Measurements from ENCODE around the gene FARP1.
"Not testable (repeated sequence)": the region's sequence is repeated elsewhere in the genome, so short reads cannot be mapped to it uniquely, and the experiment has no call there.

FARP1 gene

DNA sequence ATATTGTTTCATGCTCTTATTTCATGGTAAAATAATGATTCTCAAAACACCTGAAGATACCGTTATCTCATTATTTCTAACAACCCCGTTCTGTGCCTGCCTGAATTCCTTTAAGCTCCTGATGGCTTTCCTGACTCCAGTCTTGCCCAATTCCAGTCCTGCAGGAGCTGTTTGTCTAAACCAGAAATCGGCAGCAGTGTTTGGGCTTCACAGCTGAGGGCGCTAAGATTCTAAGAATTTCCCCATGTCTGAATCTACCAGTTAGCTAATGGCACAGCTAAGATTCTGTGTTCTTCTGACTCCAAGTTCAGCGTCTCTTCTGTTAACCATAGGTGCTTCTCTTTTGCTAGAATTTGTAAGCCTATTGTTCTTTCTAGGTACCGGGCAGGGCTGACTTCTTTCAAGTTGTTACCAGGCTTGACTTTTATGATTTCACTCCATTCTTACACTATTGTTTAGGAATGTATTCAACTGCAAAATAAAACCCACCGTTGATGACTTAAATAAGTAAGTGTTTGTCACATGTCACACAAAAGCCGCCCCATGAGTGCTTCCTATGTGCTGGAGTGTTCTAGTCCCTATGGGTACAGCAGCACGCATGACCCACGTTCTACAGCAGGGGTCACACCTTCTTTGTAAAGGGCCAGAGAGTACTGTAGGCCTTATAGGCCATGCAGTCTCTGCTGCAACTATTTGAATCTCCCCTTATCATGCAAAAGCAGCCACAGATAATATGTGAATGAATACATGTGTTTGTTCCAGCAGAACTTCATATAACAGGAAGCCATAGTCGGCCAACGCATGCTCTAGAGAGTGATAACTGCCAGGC lies 202.4 kb downstream of the FARP1 start:
- no peak for DNase-seq

DNA sequence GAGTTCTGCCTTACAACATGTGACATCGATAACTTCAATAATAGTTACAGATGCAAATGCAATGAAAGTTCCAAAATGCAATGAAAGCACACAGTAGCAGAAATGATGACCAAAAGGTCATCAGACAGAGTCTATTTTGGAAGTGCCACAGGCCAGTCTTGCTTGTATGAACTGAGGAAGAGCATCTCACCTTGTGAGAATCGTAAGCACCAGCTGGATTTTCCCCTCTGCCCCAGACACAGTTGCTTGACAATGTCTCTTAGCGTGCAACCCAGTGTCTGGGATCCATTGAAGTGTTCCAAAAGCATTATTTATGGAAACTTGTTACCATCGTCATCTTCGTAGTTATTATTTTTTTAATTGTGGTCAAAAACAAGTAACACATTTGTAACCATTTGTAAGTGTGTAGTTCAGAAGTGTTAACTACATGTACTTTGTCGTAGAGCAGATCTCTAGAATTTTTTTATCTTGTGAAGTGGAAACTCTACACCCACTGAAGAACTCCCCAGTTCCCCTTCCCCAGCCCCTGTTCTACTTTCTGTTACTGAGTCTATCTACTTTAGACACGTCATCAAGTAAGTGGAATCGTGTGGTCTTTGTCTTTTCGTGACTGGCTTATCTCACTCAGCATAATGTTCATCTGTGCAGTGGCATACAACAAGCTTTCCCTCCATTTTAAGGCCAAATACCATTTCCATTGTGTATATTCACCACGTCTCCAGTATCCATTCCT lies 204.2 kb downstream of the FARP1 start:
- DNase-seq, result no peak

DNA sequence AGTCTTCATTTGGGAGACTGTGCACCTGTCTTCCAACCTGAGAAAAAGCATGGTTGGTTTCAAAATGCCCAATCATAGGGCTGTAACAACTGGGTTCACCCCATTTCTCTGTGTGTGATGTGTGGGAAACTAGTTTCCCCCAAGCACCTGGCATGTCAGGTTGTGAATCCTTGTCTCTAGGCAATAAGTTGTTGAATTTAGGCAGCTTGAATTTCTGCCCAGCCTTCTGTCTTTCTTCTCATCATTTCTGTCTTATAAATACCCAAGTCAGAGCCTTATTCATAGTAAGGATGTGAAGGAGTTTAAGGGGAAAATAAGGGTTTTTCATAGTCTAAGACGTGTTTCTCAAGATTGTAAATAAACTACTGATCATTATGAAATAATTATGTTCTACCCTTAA lies 204.9 kb downstream of the FARP1 start:
- DNase-seq, result no peak

DNA sequence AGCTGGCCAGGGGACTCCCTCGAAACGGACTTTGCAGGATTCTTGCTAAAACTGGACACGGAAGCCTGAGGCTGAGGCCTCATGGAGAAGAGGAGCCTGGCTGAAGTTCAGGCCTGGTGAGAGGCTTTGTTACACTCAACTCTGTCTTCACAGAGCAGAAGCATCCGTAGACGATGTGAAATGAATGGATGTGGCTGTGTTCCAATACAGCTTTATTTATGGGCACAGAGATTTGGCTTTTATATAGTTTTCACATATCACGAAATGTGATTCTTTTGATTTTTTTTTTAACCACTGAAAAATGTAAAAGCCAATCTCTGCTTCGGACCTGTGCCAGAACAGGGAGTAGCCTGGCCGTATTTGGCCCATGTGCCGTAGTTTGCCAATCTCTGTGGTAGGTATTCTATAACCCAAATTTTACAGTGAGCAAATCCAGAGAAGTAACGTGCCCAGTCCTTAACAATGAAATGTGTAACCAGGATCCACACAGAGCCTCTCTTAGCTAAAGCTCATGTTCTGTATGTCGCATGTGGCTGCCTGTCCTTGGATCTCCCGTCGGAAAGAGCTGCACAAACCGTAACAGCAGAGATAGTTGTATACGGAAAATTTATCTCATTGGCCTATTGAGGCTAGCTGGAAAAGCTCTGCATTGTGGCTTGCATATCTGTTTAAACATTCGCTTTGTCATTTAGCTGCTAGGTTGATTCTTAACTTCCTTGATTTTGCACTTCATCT lies 205.7 kb downstream of the FARP1 start:
- DNase-seq, result no peak

DNA sequence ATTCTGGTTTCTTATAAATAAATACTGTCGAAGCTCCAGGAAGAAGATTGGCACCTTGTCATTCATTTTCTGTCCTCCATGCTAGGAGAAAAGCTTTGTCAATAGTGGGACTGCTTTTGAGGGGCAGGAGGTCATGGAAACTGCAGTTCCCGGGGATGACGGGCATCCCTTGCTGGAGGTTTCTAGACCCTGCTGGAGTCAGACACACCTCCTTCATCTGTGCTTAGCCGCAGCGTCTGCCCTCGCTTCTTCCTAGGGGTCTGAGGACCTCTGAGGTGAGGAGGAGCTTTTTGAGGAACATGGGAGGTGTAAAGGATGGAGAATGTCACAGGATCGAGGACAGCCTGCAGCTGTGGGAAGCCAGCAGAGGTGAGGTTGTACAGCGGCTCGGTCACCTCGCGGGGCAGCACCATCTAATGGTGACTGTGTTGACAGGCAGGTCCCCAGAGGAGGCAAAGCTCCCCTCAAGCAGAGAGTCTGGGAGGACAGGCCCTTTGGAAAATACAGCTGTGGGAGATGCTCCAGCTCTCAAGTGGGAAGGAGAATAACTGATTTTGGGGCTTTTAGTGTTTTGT lies 206.9 kb downstream of the FARP1 start:
- no peak for DNase-seq

DNA sequence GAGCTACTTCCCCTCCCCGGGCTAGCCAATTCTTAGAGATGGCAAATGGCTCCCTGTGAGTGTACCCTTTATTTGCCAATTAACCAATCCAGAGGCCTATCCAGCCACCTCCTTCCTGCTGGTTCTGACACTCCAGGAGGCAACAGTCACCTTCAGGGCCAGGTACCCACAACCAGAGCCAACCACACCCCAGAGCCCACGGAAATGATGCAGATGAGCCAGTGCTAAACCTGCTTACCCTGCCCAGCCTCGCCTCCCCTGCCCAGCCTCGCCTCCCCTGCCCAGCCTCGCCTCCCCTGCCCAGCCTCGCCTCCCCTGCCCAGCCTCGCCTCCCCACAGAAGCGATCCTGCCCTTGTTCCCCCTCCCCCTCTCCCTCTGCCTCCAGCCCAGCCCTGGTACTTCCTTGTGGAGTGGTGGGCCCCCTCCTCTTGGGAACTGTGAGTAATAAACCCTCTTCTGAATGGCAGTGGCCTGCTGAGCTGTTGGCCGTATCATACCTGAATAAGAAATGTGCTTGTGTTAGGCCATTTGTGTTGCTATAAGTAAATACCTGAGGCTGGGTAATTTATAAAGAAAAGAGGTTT lies 207.9 kb downstream of the FARP1 start:
- DNase-seq, result no peak

DNA sequence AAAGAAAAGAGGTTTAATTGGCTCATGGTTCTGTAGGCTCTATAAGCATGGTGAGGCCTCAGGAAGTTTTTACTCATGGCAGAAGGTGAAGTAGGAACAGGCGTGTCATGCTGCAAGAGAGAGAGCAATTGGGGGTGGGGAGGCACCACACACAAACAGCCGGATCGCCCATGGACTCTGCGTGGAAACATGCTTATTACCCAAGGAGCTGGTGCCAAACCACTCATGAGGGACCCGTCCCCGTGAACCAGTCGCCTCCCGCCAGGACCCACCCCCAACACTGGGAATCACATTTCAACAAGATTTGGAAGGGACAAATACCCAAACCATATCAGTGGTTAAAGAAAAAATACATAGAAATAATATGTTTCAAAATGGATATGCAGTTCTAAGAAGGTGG lies 208.7 kb downstream of the FARP1 start:
- no peak for DNase-seq

DNA sequence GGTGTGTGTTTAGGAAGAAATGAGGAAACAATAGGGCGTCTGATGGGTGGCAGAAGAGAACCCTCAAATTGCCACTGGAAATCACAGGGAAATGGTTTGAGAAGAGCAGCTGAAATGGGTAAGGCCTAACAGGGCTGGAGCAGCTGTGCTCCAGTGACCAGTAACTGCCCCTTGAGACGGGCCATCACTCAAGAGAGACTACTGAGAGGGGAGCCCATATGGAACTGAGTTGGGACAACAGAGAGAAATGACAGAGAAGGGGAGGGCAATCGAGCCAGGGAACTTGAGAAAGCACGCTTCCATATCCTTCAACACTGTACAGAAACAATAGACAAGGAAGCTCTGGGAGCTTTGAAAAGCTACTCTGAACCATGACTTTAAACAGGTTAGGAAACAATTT lies 209.3 kb downstream of the FARP1 start:
- DNase-seq, result no peak

DNA sequence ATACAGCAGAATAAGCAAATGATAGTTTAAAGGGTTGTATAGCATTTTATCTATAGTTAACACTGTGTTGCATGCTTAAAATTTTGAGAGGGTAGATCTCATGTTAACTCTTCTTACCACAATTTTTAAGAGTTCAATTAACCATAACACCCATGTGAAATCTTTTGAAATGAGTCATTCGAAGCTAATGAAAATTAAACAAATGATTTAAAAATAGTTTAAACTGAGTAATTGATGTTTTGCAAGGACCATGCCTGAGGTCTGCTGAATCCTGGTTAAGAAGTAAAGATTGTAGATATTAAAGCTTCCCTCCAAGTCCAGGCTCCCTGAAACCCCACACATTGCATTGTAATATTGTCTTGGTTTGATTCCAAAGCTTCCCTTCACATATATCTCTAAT lies 210.9 kb downstream of the FARP1 start:
- no peak for DNase-seq

DNA sequence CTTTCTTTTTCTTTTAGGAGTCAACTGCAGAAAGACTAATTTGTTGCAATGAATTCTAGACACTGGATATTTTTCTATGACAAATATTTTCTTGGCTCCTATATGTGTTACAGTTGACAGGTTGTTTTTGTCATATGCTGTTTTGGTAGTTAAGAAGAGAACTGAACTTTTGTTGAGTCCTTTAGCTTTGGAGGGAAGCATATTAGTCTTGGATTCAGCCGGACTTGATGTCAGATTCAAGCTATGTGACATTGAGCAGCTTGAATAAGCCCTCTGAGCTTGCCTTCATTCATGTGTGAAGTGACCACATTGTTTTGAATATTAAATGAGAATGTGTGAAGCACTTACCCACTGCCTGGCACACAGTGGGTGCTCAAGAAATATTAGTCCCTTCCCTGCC lies 216.0 kb downstream of the FARP1 start:
- no peak for DNase-seq

DNA sequence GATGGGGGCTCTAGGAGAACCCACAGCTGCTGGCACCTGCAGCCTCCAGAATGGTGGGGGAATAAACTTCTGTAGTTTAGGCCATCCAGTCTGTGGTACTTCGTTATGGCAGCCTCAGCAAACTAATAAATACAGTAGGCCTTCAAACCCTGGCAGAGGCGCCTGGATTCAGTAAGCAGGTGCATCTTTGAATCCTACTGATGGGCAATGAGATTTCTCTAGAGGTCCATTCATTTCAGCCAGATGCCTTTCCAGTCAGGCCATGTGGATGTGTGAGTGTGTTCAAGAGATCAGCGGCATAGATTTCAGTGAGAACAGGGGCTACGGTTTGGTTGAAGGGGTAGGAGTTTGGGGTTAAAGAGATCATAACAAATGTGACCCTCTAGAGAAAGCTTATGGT lies 217.7 kb downstream of the FARP1 start:
- DNase-seq, result no peak

DNA sequence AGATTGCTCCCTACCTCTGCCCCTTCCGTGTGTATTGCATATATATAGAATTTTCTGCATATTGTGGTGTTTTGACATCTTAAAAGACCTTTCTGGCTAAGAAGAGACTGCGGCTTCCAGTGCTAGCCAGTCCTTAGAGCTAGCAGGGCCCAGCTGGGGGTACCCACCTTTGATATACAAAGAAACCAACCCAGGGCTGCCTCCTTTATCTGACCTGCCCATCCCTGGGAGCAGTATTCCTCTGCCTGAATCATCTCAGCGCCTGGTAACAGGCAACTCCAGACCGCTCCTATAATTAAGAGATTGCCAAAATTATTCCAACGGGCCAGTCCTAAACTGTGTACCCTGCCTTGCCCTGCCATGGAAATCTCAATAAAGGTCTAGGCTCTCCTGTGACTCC lies 220.4 kb downstream of the FARP1 start:
- no peak for DNase-seq

DNA sequence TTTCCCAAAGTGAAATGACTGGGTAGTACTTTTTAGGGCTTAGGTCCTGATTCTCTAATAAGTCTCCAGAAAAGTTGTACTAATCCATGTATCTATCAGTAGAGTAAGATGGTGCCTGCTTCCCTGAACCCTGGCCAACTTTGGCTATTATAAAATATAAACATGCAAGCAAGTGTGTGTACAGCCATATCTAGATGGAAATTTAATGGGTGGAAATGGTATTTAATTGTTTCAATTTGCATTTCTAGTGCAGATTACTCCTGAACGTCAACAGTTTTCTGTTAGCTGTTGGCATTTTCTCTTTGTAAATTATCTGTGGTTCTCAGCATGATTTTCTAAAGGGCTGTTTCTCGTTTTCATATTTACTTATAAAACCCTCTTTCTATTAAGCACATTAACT lies 221.3 kb downstream of the FARP1 start:
- DNase-seq, result no peak

DNA sequence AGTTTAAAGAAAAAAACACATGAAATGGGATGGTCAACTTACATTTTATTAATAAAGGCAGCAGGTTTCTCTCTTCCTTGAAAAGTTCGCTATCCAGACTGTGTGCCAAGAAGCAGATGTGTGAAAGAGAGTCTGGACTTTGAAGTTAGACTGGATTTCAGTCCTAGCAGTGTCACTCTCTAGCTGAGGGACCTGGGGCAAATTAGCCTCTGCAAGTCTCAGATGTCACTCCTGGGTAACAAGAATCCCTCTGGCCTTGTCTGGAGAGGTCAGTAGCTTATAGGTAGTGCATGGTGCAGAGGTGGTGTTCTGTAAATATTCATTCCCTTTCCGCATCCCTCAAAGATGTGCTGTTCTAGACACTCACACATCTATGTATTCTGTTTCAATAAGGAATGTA lies 221.8 kb downstream of the FARP1 start:
- DNase-seq, result no peak

DNA sequence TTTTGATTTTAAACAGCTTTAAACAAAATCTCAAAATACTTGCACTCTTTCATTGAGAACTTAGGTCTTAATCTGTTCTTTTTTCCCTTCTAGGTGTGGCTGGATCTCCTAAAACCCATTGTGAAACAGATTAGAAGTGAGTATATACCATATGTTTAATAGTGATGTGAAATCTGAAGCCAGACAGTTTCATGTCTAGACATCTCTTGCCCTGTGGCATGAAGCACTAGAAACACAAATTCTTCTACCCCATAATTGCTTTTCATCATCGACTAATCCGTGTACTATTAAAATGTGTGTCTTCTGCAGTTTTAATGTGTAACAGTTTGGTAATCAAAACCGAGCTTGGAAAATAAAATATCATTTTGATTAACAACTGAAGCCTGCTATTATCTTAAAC lies 222.4 kb downstream of the FARP1 start:
- no peak for DNase-seq

DNA sequence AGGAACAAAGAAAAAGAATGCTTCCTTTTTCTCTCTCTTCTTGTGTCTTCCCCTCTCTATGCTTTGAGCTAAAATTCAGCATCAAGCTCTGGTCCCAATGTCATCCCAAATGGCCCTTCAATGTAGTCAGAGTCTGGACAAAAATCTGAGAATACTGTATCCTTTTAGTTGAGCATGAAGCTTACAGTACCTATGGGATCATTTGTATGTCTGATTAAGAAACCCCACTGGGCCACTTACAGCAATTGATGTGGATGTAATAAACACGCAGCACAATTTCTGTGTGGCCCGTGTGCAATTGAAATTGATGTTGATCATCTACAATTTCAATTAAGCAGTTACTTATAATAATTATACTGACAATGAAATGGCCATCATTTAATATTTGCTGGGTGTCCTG lies 223.1 kb downstream of the FARP1 start:
- DNase-seq, result no peak

DNA sequence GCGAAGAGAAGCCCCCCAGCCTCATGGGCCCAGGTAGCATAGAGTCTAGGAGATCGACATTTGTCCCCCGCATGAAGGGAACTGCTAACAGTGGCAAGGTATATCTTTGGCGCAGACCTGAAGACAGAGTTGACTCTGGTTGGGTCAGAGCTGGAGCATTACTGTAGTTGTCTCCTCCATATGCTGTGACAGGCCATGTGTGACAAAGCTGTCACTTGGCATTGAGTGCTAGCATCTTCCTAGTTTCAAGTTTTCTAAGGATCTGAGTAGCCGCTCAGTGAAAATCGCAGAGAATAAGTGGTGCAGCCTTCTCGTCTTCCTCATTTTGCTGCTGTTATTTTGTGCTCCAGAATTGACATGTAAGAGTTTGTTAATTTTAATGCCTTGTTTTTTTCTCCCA lies 223.5 kb downstream of the FARP1 start:
- DNase-seq, result no peak

DNA sequence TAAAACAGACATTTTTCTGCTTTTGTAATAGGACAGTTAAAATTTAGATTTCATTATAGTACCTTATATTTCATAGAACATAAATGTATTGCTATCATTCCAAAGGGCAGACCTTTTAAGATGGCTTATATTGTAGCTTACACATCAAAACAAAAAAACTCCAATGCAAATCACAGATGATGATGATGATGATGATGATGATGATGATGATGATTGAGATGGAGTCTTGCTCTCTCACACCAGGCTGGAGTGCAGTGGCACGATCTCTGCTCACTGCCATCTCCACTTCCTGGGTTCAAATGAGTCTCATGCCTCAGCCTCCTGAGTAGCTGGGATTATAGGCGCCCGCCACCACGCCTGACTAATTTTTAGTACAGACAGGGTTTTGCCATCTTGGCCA lies 224.1 kb downstream of the FARP1 start:
- no peak for DNase-seq

DNA sequence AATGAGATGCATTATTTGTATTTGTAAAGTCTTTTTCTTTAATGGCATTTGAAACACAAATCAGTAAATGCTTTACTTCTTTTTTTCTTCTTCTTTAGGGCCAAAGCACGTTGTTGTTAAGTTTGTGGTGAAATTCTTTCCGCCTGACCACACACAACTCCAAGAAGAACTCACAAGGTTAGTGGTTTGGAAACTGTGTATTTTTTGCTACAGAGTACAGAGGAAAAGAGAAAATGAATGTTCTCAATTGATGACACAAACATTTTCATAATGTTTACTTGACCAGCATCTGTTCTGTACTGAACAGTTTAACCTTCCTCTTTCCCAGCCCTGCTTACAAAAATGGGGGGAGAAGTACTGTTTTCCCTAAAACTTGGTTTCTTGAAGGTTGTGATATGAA lies 225.1 kb downstream of the FARP1 start:
- no peak for DNase-seq

DNA sequence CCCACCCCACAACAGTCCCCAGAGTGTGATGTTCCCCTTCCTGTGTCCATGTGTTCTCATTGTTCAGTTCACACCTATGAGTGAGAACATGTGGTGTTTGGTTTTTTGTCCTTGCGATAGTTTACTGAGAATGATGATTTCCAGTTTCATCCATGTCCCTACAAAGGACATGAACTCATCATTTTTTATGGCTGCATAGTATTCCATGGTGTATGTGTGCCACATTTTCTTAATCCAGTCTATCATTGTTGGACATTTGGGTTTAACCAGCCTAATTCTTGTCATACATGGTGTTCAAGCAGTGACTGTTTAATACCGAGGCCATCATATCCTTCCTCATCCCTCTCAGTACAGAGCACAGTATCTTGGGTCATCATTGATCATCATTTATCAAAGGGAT lies 226.6 kb downstream of the FARP1 start:
- not testable (repeated sequence) for DNase-seq

DNA sequence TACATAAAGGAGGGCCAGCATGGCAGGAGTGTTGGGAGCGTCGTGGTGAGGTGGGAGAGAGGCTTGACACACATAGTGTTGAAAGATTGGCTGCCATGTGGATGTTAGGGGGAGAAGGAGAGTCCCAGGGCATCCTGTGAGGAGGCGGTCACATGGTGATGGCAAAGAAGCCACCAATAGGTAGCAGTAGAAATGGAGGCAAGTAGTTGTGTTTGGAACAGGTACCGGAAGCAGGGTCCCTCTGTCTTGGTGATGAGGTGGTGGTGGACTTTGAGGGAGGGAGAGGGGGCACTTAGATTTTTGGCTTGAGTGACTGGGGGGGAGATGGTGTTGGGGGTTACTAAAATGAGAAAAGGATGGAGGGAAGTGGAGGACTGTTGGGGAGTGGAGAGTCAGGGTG lies 227.4 kb downstream of the FARP1 start:
- no peak for DNase-seq

DNA sequence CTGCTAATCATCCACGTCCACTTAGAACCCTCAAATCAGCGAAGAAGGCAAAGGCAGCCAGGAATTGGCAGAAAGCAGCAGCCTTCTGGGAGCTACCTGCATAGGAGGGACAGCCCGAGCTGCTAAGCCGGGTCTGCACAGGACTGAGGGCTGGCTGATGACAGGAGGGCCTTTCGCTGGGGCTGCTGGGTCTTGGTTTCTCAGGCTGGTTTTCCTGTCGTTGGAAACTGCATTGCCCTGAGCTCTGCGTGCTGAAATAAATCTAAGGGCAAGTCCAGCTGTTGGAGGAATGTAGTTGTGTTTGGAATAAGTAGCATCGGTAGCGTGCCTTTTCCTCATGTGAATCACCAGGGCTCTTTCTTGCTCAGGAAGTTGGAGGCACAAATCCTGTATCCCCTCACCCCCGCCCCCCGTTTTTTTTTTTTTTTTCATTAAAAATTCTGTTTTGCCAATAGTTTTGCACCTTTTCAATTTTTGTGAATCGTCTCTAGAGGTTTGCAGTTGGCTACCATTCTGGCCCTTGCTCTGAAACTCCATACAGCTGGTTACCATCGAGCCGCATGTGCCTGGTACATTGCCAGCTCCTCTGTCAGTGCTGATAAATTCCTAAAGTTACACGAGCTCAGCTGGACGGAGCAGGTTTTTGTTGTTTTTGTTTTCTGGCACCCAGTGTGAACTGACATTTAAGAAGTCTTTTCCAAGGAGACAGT lies 228.1 kb downstream of the FARP1 start:
- DNase-seq, result no peak
